GM21529 (cell line): Measurements from ENCODE around the gene MKLN1.
A peak's percentile ranks its signal among the peaks of the same experiment; 100 is the strongest.
"Not testable (repeated sequence)": the region's sequence is repeated elsewhere in the genome, so short reads cannot be mapped to it uniquely, and the experiment has no call there.

Experiments
- ATAC-seq: cut with Tn5 transposase; IDR thresholded peaks from one replicate; pipeline ENCODE4 v1.9.1; 2021; ENCODE audit not compliant: unreplicated experiment

MKLN1 gene

DNA sequence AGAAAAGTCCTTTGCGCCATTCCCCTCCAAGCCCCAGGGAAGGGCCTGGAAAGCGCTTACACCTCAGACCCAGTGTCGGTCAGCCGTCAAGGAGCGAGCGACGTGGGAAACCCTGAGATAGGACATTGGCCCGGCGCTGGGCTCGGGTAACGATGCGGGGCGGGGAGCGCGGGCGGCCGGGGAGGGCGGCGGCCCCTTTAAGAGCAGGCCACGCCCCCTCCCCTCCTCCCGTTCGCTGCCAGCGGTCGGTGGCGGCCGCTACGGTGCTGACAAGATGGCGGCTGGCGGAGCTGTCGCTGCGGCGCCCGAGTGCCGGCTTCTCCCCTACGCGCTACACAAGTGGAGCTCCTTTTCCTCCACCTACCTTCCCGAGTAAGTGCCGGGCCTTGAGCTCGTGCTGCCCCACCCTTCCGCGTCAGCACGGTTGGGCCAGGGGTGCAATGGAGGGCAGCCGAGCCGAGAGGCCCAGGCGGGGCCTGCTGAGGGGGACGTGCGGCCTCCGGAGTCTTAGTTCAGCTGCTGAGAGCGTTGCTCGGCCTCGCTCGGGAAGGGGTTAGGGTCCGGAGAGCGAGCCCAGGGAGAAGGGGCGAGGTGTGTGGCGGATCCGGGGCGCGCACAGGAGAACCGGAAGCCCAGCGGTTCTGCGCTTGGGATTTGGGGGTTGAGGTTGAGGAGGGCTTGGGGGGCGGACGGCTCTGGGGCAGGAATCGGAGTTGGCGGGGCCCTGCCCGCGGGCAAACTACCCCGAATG lies at the start of gene MKLN1:
Gene MKLN1 (plus strand): TSS at position 251 of the 751 bp plus-strand sequence. CDS start 24 bp downstream, at position 275.
- peak; percentile 91 for ATAC-seq

DNA sequence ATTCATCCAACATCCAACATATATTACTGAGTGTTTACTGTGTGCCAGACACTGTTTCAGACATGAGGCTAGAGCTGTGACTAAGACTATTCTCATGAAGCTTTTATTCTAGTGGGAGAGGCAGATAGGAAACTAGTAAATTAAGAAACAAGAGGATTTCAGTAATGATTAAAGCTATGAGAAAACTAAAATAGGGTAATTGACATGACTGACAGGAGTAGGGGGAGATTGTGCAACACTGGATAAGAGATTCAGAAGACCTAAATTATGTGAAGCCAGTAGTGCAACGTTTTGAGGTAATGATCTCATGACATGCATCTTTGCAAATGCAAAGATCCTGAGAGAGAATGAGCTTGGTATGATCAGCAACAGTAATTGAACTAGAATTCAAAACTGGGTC lies 48.6 kb upstream of the MKLN1 start:
- ATAC-seq = no peak

DNA sequence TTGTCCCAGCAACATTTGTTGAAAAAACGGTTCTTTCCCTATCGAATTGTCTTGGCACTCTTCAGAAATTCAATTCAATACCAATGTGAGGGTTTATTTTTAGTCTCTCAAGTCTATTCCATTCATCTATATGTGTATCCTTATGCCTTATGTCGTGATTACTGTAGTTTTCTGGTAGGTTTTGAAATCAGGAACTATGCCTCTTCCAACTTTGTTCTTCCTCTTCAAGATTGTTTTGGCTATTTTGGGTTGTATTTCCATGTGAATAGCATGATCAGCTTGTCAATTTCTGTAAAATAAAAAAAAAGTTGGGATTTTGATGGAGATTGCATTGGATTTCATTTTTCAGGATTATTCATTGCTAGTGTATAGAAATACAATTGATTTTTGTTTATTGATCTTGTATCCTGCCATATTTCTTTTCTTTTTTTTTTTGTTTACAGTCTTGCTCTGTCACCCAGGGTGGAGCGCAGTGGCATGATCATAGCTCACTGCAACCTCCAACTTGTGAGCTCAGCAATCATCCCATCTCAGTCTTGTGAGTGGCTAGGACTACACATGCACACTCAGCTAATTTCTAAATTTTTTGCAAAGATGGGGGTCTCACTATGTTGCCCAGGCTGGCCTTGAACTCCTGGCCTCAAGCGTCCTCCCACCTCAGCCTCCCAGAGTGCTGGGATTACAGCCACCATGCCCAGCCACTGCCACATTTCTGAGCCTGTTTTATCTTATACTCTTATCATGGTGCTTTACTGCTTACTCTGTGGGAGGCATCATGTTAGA lies 46.2 kb upstream of the MKLN1 start:
- ATAC-seq = no peak

- no peak for ATAC-seq
Observed at GRCh38 chr7:131284702-131285419, 42.8 kb upstream of the MKLN1 start.

DNA sequence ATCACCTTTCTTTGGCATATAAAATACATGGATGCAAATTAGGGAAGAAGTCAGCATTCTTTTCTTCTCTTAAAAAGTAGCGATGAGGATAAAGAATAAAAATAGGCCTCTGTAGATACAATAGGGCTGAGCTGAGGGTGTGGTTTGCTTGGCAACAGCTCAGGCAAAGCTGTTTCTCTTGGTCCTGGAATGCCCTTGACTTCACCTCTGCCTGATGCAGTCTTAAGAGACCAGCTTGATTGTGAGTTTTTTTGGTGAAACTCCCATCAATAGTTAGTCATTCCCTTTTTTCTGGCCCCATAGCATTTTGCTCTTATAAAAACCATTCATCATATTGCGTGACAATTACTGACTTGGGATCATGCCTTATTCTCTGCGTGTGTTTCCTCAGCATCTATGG lies 42.1 kb upstream of the MKLN1 start:
- no peak for ATAC-seq

GRCh38 chr7:131288450-131288849 lies 39.2 kb upstream of the MKLN1 start:
- ATAC-seq = no peak

DNA sequence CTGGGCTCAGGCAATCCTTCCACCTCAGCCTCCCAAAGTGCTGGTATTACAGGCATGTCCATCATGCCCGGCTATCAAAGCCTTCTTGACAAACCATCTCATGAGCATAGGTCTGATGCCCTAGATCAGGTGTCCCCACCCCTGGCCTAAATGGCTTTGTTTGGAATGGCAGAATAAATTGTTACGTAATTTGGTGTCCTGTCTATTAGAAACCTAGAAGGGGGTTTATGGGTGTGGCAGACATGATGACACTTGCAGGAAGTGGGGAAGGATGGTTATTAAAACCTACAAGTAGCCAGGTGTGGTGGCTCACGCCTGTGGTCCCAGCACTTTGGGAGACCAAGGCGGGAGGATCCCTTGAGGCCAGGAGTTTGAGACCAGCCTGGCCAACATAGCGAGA lies 38.6 kb upstream of the MKLN1 start:
- ATAC-seq = no peak

DNA sequence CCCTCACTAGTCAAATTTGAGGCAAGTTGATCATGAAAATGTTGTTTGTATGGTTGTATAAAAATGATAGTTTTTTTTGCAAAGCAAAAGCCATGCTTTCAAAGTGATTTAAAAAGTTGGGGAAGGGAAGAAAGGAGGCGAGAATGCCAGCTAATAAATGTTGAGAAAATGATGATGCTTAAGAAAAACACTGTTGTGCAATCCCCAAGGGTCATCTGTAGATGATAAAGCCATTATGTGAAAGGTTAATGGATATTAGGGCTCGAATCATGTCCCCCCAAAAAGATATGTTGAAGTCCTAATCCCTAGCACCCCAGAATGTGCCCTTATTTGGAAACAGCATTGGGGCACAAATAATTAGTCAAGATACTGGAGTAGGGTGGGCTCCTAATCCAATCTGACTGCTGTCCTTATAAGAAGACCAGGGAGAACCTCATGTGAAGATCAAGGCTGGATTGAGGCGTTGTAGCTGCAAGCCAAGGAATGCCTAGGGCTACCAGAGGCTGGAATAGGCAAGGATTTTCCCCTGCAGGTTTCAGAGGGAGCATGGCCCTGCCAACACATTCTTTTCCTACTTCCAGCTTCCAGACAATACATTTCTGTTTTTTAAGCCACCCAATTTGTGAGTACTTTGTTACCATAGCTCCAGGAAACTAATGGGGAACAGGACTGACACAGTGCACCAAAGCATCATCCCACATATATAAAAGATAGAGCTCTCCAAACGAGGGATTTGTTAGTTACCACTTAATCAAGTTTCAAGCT lies 35.4 kb upstream of the MKLN1 start:
- ATAC-seq = no peak

DNA sequence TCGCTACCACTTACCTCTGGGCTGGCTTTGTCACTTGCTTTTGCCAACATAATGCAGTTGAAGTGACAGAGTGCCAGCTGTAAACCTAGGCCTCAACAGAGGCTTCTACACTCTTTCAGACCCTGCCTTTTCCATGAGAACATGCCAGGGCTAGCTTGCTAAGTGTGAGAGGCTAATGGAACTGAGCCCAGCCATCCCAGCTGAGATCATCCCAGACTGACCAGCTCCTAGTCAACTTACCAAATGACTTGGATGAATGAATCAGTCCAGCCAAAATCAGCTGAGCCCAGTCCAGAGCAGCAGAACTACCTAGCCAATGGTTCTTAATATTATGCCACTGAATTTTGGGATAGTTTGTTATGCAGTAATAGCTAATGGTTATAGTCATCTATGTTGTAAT lies 34.7 kb upstream of the MKLN1 start:
- ATAC-seq = no peak

DNA sequence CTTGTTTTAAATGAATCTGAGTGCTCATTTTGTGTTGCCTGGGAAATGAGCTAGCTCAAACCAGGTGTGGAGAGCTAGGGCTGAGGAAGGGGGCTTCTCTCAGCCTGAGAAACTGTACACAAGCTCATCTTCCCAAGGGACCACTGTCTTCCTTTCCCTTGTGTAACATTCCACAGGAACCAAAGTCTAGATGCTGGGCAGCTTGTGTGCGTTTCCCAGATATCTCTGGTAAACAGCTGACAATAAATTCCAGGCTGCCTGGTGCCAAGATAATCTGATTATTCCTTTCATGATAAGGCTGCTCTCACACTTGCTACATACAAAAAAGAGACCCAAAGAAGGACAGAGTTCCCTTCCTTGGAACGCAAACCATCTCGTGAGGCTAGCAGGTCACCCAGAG lies 33.1 kb upstream of the MKLN1 start:
- ATAC-seq = no peak

DNA sequence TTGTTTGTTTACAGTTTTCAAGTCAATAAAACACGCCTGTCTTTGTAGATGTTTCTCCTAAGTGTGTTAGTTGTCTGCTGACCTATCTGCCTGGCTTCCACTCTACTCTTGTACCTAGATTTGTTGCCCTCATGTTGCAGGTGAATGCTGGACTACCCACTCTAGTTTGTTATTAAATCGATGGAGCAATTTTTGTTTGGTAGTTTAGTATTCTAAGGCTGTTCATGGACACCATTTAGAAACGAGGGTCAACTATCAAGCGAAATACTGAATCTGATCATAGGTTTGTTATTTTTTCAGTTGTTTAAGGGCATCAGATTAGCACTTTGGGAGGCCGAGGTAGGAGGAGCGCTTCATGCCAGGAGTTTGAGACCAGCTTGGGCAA lies 29.1 kb upstream of the MKLN1 start:
- no peak for ATAC-seq

- ATAC-seq = no peak
Observed at GRCh38 chr7:131299074-131299473, 28.6 kb upstream of the MKLN1 start.

- ATAC-seq = no peak
Observed at GRCh38 chr7:131300078-131300477, 27.6 kb upstream of the MKLN1 start.

- no peak for ATAC-seq
Observed at GRCh38 chr7:131300572-131301466, 26.9 kb upstream of the MKLN1 start.

- ATAC-seq = no peak
Observed at GRCh38 chr7:131302446-131302845, 25.2 kb upstream of the MKLN1 start.

GRCh38 chr7:131302876-131303707 lies 24.6 kb upstream of the MKLN1 start:
- ATAC-seq = no peak

DNA sequence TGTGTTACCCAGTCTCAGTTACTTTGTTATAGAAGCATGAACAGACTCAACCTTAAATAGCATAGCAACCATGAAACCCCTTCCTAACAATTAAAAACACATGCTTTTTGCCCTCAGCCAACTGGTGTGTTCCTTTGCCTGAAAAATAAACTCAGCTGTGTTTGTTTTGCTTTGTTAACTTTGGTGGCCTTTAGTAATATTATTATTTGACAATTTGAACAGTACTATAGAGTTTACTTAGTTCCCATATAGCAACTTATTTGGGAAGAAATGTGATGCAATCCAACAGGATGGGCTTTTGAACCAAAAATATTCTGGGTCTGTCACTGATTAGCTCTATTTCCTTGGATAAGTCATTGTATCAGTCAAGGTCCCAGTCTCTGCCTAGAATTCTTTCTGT lies 22.5 kb upstream of the MKLN1 start:
- no peak for ATAC-seq

GRCh38 chr7:131306041-131306440 lies 21.6 kb upstream of the MKLN1 start:
- not testable (repeated sequence) for ATAC-seq

DNA sequence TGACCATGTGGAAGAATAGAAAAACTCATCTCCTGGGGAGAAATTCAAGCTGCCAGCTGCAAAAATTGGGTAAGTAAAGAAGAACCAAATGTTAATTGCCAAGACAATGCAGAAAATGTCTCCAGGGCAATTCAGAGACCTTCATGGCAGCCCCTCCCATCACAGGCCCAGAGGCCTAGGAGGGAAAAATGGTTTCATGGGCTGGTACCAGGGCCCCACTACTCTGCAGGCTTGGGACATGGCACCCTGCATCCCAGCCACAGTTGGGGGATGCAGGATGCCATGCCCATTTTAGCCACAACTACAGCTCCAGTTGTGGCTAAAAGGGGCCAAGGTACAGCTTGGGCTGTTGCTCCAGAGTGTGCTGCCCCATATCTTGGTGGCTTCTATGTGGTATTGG lies 20.9 kb upstream of the MKLN1 start:
- ATAC-seq = no peak
